H9 (cell line): ENCODE measurements around the gene CUBN. TPM values are rescaled to one million over a fixed set of nuclear protein-coding genes. Genes with fewer than 3 reads are reported as not detected.
A peak's percentile ranks its signal among the peaks of the same experiment; 100 is the strongest.

Experiments used
- DNase-seq: peaks from one replicate; pipeline ENCODE4 v3.0.0-alpha.2; 2017
- H2AFZ ChIP-seq: one replicate; pipeline ENCODE4 v1.6.1; 2013; ENCODE audit warnings: mild to moderate bottlenecking, low read length, control low read depth, moderate library complexity
- H2AK5ac ChIP-seq: 2 replicates; pipeline ENCODE4 v1.6.1; 2013; ENCODE audit warnings: low read length, control low read depth, mixed read lengths; ENCODE audit not compliant: insufficient read length
- H2BK120ac ChIP-seq: one replicate; pipeline ENCODE4 v1.6.1; 2013; ENCODE audit warnings: low read depth, mild to moderate bottlenecking, low read length, control low read depth, inconsistent platforms; ENCODE audit not compliant: poor library complexity, severe bottlenecking
- H2BK12ac ChIP-seq: 2 replicates; pipeline ENCODE4 v1.6.1; 2013; ENCODE audit warnings: low read length, control low read depth, mixed read lengths, low read depth; ENCODE audit not compliant: insufficient read length
- H2BK15ac ChIP-seq: 2 replicates; pipeline ENCODE4 v1.6.1; 2013; ENCODE audit warnings: low read depth, low read length, control low read depth
- H2BK20ac ChIP-seq: one replicate; pipeline ENCODE4 v1.6.1; 2013; ENCODE audit warnings: low read depth, mild to moderate bottlenecking, low read length, control low read depth, inconsistent platforms; ENCODE audit not compliant: poor library complexity, severe bottlenecking
- H2BK5ac ChIP-seq: 2 replicates; pipeline ENCODE4 v1.6.1; 2013; ENCODE audit warnings: low read length, control low read depth, mixed read lengths; ENCODE audit not compliant: insufficient read length
- H3K14ac ChIP-seq: 2 replicates; pipeline ENCODE4 v1.6.1; 2013; ENCODE audit warnings: low read length, control low read depth; ENCODE audit not compliant: insufficient read depth
- H3K18ac ChIP-seq: 2 replicates; pipeline ENCODE4 v1.6.1; 2013; ENCODE audit warnings: low read depth, mild to moderate bottlenecking, mixed read lengths, low read length, control low read depth; ENCODE audit not compliant: insufficient read length
- H3K23ac ChIP-seq: 2 replicates; pipeline ENCODE4 v1.6.1; 2013; ENCODE audit warnings: low read length, control low read depth, mixed read lengths, low read depth; ENCODE audit not compliant: insufficient read length
- H3K23me2 ChIP-seq: 2 replicates; pipeline ENCODE4 v1.6.1; 2013; ENCODE audit warnings: low read depth, mild to moderate bottlenecking, mixed read lengths, low read length, control low read depth; ENCODE audit not compliant: insufficient read length, poor library complexity, severe bottlenecking
- H3K27ac ChIP-seq: 2 replicates; pipeline ENCODE4 v1.5.1; 2013; ENCODE audit warnings: low read length, control low read depth, mixed read lengths, low read depth; ENCODE audit not compliant: insufficient read length
- H3K27me3 ChIP-seq: 2 replicates; pipeline ENCODE4 v1.6.1; 2013; ENCODE audit warnings: low read length, control low read depth, inconsistent platforms; ENCODE audit not compliant: insufficient read depth
- H3K4ac ChIP-seq: 2 replicates; pipeline ENCODE4 v1.6.1; 2013; ENCODE audit warnings: low read depth, mild to moderate bottlenecking, control low read depth, inconsistent platforms, low read length, moderate library complexity
- H3K4me1 ChIP-seq: 2 replicates; pipeline ENCODE4 v1.6.1; 2013; ENCODE audit warnings: low read length, control low read depth, inconsistent platforms; ENCODE audit not compliant: insufficient read depth
- H3K4me2 ChIP-seq: 2 replicates; pipeline ENCODE4 v1.6.1; 2013; ENCODE audit warnings: low read length, control low read depth, mixed read lengths; ENCODE audit not compliant: insufficient read length, insufficient read depth
- H3K56ac ChIP-seq: 2 replicates; pipeline ENCODE4 v1.6.1; 2013; ENCODE audit warnings: low read depth, mild to moderate bottlenecking, mixed read lengths, low read length, control low read depth; ENCODE audit not compliant: insufficient read length
- H3K79me1 ChIP-seq: 2 replicates; pipeline ENCODE4 v1.6.1; 2013; ENCODE audit warnings: low read depth, mild to moderate bottlenecking, moderate library complexity, low read length, control low read depth, inconsistent platforms; ENCODE audit not compliant: insufficient read depth, poor library complexity, severe bottlenecking
- H3K79me2 ChIP-seq: 2 replicates; pipeline ENCODE4 v1.6.1; 2013; ENCODE audit warnings: low read length, control low read depth, inconsistent platforms; ENCODE audit not compliant: insufficient read depth
- H3K9ac ChIP-seq: 2 replicates; pipeline ENCODE4 v1.6.1; 2013; ENCODE audit warnings: low read length, control low read depth, mixed read lengths; ENCODE audit not compliant: insufficient read length; ENCODE audit errors: extremely low read depth
- H3K9me3 ChIP-seq: one replicate; pipeline ENCODE4 v1.6.1; 2013; ENCODE audit warnings: low read depth, low read length, inconsistent platforms; ENCODE audit not compliant: control insufficient read depth
- H3T11ph ChIP-seq: one replicate; pipeline ENCODE4 v1.6.1; 2013; ENCODE audit warnings: mild to moderate bottlenecking, low read length, control low read depth, inconsistent platforms
- H4K20me1 ChIP-seq: one replicate; pipeline ENCODE4 v1.6.1; 2013; ENCODE audit not compliant: control insufficient read depth, insufficient read length, insufficient read depth
- H4K5ac ChIP-seq: 2 replicates; pipeline ENCODE4 v1.6.1; 2013; ENCODE audit warnings: low read depth, mild to moderate bottlenecking, mixed read lengths, low read length, control low read depth; ENCODE audit not compliant: insufficient read length
- H4K8ac ChIP-seq: replicated peaks from 2 replicates; pipeline ENCODE4 v1.6.1; 2013; ENCODE audit warnings: low read length, control low read depth, mixed read lengths, low read depth; ENCODE audit not compliant: insufficient read length
- H4K91ac ChIP-seq: 2 replicates; pipeline ENCODE4 v1.6.1; 2013; ENCODE audit warnings: low read depth, mild to moderate bottlenecking, moderate library complexity, mixed read lengths, low read length, control low read depth; ENCODE audit not compliant: insufficient read length
- H3K27ac Mint-ChIP-seq, 3 experiments: 2 replicates in 2 of 3; 3 replicates in 1 of 3; pipeline ENCODE4 v1.8.0; 2020 to 2021; ENCODE audit warnings: mixed read lengths in 3 of 3, mild to moderate bottlenecking in 1 of 3, moderate library complexity in 1 of 3
- H3K27me3 Mint-ChIP-seq: 2 replicates; pipeline ENCODE4 v1.8.0; 2021; ENCODE audit warnings: low read depth, mild to moderate bottlenecking, moderate library complexity, mixed read lengths
- H3K36me3 Mint-ChIP-seq, 3 experiments: 2 replicates in 2 of 3; 3 replicates in 1 of 3; pipeline ENCODE4 v1.8.0; 2020 to 2021; ENCODE audit warnings: low read depth in 3 of 3, mixed read lengths in 3 of 3; ENCODE audit not compliant: insufficient read depth in 1 of 3
- H3K4me1 Mint-ChIP-seq, 2 experiments: 2 replicates each; pipeline ENCODE4 v1.8.0; 2020; ENCODE audit warnings: mixed read lengths in 2 of 2
- H3K4me3 Mint-ChIP-seq, 2 experiments: 2 replicates in 1 of 2; 3 replicates in 1 of 2; pipeline ENCODE4 v1.8.0; 2020 to 2021; ENCODE audit warnings: mild to moderate bottlenecking in 2 of 2, mixed read lengths in 2 of 2, moderate library complexity in 1 of 2
- H3K9me3 Mint-ChIP-seq, 2 experiments: 2 replicates in 1 of 2; 3 replicates in 1 of 2; pipeline ENCODE4 v1.8.0; 2020; ENCODE audit warnings: mild to moderate bottlenecking in 2 of 2, mixed read lengths in 2 of 2, moderate library complexity in 1 of 2
- WGBS: extraction: QIAGEN DNeasy Blood & Tissue Kit; methylation state at CpG from one replicate; pipeline ENCODE4 v1.1.7; 2013; ENCODE audit warnings: missing lambda C conversion rate, low lambda C conversion rate, mixed read lengths; ENCODE audit not compliant: insufficient read length; ENCODE audit errors: extremely low coverage; 5-methylcytosine and 5-hydroxymethylcytosine counted together
- total RNA-seq: library from RNA; stranded (reverse); gene quantifications from 2 replicates; pipeline ENCODE4 v1.2.1, GENCODE V29; 2021
- TF ChIP-seq, protein P1 (sequence below): fragments of 200-600 bp; sonication (generic); conservative IDR thresholded peaks from 3 replicates; pipeline ENCODE4 v1.8.0; 2021; ENCODE audit warnings: antibody characterized with exemption, mild to moderate bottlenecking

Gene CUBN
- total RNA-seq, 1 experiment from 2014 or later, result 0.26 TPM

GRCh38 chr10:16817125-16818019 is 312.2 kb downstream of the CUBN start, which contains the start of gene RSU1:
TSS of gene RSU1 (minus strand) at chr10:16817424. CDS start at chr10:16817081, 343 bp downstream.
- H2BK20ac ChIP-seq, result no peak within 1 kb of the TSS
- H2AFZ ChIP-seq, result no peak within 1 kb of the TSS
- H4K8ac ChIP-seq, result no peak within 1 kb of the TSS
- Mint-ChIP-seq H3K4me3 (peak within 1 kb of the TSS; percentile 90 to 95), H3K9me3 (peaks cover 13% of the 10 kb centered on the region in 2 experiments), H3K36me3 (peaks cover 9 to 12% (median 10%) of the 10 kb centered on the region in 3 experiments), H3K4me1 (peaks cover 9 to 14% of the 10 kb centered on the region in 2 experiments), H3K27me3 (peaks cover 10% of the 10 kb centered on the region), H3K27ac (peak within 1 kb of the TSS in 2 of 3 experiments; percentile 97; a peak in 5 of 7 replicates)
- H3K9me3 ChIP-seq, result peaks cover 8% of the 10 kb centered on the region
- no peak within 1 kb of the TSS for H3K27ac ChIP-seq
- H4K91ac ChIP-seq, result no peak within 1 kb of the TSS
- DNase-seq, result peak; percentile 100
- no peaks in the 10 kb centered on the region for H4K20me1 ChIP-seq
- H3K79me1 ChIP-seq, result no peaks in the 10 kb centered on the region
- no CpG with 5 or more reads among the region's 65 CpGs for WGBS
- no peak within 1 kb of the TSS for H3K23ac ChIP-seq
- H3K4ac ChIP-seq, result no peak within 1 kb of the TSS
- H3K79me2 ChIP-seq, result no peaks in the 10 kb centered on the region
- no peak within 1 kb of the TSS for H3T11ph ChIP-seq
- no peak within 1 kb of the TSS for H2BK5ac ChIP-seq
- H3K23me2 ChIP-seq, result peaks cover 4% of the 10 kb centered on the region
- H3K27me3 ChIP-seq, result no peaks in the 10 kb centered on the region
- no peak within 1 kb of the TSS for H2BK12ac ChIP-seq
- peak within 1 kb of the TSS; percentile 80 for H3K18ac ChIP-seq
- H3K4me2 ChIP-seq, result peak within 1 kb of the TSS; percentile 54
- H2BK120ac ChIP-seq, result no peak within 1 kb of the TSS
- 0 out of 2 replicates have a peak, but pooled peaks cover 2% of the 10 kb centered on the region for H3K4me1 ChIP-seq
- H4K5ac ChIP-seq, result no peak within 1 kb of the TSS
- peak within 1 kb of the TSS; percentile 71; the same call in 1 of the 2 replicates for H3K14ac ChIP-seq
- H3K56ac ChIP-seq, result no peak within 1 kb of the TSS
- H3K9ac ChIP-seq, result peak within 1 kb of the TSS; percentile 69
- TF ChIP-seq, protein P1, sequence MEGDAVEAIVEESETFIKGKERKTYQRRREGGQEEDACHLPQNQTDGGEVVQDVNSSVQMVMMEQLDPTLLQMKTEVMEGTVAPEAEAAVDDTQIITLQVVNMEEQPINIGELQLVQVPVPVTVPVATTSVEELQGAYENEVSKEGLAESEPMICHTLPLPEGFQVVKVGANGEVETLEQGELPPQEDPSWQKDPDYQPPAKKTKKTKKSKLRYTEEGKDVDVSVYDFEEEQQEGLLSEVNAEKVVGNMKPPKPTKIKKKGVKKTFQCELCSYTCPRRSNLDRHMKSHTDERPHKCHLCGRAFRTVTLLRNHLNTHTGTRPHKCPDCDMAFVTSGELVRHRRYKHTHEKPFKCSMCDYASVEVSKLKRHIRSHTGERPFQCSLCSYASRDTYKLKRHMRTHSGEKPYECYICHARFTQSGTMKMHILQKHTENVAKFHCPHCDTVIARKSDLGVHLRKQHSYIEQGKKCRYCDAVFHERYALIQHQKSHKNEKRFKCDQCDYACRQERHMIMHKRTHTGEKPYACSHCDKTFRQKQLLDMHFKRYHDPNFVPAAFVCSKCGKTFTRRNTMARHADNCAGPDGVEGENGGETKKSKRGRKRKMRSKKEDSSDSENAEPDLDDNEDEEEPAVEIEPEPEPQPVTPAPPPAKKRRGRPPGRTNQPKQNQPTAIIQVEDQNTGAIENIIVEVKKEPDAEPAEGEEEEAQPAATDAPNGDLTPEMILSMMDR, result no peak
- no peak within 1 kb of the TSS for H2BK15ac ChIP-seq
- H2AK5ac ChIP-seq, result no peak within 1 kb of the TSS
